PFSK-1 (cell line): ENCODE results near the gene NMUR2.

Experiments used
- FOXP2 ChIP-seq: optimal IDR thresholded peaks from 2 replicates; pipeline ENCODE3; 2011; ENCODE audit warnings: borderline replicate concordance, control low read depth, inconsistent platforms; ENCODE audit not compliant: insufficient read depth; ENCODE audit errors: extremely low read length, extremely low read depth
- POLR2AphosphoS5 ChIP-seq: IDR thresholded peaks from 2 replicates; pipeline ENCODE4 v1.6.1; 2012; ENCODE audit warnings: low read depth, mild to moderate bottlenecking, control low read depth, low read length, moderate library complexity
- SIN3A ChIP-seq: IDR thresholded peaks from 2 replicates; pipeline ENCODE4 v1.6.1; 2012; ENCODE audit warnings: mild to moderate bottlenecking, low read length, moderate library complexity, borderline replicate concordance; ENCODE audit not compliant: insufficient read depth
- TAF1 ChIP-seq: IDR thresholded peaks from 2 replicates; pipeline ENCODE4 v1.6.1; 2012; ENCODE audit warnings: low read length, control low read depth, borderline replicate concordance; ENCODE audit not compliant: insufficient read depth
- TF ChIP-seq, protein P1 (sequence below), 2 experiments: IDR thresholded peaks; 2 replicates each; pipeline versions ENCODE4 v1.6.1 to v1.8.0; 2011 to 2012; ENCODE audit warnings: low read depth in 2 of 2, low read length in 2 of 2, control low read depth in 1 of 2, inconsistent platforms in 1 of 2, mild to moderate bottlenecking in 1 of 2, moderate library complexity in 1 of 2; ENCODE audit not compliant: insufficient read depth in 1 of 2

The NMUR2 gene

DNA sequence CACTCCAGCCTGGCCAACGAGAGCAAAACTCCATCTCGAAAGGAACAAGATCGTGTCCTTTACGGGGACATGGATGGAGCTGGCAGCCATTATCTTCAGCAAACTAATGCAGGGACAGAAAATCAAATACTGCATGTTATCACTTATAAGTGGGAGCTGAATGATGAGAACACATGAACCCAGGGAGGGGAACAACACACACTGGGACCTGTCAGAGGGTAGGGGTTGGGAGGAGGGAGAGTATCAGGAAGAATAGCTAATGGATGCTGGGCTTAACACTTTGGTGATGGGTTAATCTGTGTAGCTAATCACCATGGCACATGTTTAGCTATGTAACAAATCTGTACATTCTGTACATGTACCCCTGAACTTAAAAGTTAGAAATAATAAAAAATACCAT lies 40.9 kb downstream of the NMUR2 start:
- TF ChIP-seq SIN3A, result no peak

DNA sequence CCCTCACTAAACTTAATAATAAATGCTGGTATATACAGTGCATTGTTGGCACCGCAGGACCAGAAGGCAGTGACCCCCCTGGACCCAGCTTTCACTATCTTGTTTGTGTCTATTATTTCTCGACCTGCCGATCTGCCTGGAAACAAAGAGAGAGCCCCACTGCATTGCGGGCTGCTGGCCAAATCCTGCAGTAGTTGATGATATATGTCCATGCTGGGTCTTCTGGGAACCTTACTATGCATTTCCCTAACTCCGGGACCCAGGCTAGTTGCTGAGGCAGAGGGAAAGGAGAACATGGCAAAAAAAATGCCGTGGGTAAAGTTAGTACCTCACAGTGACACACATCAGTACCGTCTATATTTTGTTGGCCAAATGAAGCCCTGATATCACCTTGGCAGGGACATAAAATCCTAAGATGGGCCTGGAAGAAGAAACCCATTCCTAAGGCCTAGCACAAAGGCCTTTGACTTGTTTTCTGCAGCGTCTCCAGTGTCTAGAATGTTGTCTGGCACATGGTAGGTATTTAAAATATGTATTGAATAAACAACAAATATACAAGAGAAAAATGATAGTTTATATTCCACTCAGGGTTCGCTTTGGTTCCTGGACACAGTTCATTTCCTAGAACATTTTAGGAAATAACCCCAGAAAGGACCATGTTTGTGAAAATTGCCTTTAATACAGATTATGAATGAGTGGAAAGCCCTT lies 46.1 kb downstream of the NMUR2 start:
- TF ChIP-seq SIN3A (no peak), FOXP2 (no peak), POLR2AphosphoS5 (no peak), TAF1 (no peak)
- TF ChIP-seq, protein P1, sequence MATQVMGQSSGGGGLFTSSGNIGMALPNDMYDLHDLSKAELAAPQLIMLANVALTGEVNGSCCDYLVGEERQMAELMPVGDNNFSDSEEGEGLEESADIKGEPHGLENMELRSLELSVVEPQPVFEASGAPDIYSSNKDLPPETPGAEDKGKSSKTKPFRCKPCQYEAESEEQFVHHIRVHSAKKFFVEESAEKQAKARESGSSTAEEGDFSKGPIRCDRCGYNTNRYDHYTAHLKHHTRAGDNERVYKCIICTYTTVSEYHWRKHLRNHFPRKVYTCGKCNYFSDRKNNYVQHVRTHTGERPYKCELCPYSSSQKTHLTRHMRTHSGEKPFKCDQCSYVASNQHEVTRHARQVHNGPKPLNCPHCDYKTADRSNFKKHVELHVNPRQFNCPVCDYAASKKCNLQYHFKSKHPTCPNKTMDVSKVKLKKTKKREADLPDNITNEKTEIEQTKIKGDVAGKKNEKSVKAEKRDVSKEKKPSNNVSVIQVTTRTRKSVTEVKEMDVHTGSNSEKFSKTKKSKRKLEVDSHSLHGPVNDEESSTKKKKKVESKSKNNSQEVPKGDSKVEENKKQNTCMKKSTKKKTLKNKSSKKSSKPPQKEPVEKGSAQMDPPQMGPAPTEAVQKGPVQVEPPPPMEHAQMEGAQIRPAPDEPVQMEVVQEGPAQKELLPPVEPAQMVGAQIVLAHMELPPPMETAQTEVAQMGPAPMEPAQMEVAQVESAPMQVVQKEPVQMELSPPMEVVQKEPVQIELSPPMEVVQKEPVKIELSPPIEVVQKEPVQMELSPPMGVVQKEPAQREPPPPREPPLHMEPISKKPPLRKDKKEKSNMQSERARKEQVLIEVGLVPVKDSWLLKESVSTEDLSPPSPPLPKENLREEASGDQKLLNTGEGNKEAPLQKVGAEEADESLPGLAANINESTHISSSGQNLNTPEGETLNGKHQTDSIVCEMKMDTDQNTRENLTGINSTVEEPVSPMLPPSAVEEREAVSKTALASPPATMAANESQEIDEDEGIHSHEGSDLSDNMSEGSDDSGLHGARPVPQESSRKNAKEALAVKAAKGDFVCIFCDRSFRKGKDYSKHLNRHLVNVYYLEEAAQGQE (IDR thresholded peaks at IDR 0.05; ENCODE audit: insufficient read depth in 1 of 2, low read depth in 2 of 2, low read length in 2 of 2), result no peak

DNA sequence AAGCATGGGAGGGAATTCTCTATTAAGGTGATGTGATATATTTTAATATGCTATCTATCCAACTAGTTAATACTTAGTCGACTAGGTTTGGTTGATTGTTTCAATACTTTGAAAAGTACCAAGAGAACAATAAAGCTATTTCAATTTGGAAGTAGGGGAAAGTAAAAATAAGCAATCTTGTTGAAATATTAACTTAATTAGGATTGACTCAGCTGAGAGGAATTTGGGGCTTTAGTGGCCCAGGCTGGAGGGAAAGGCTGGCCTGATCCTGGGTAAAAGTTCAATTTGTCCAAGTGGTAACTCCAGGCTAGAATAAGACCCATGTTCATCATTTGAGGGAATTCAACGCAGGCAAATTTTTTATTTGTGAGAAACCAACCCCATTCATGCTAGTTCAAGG lies 48.6 kb downstream of the NMUR2 start:
- TF ChIP-seq, protein P1 (IDR thresholded peaks at IDR 0.05; ENCODE audit: insufficient read depth in 1 of 2, low read depth in 2 of 2, low read length in 2 of 2), result no peak
- TF ChIP-seq TAF1, result no peak
- no peak for TF ChIP-seq POLR2AphosphoS5
- TF ChIP-seq FOXP2, result no peak
- no peak for TF ChIP-seq SIN3A

DNA sequence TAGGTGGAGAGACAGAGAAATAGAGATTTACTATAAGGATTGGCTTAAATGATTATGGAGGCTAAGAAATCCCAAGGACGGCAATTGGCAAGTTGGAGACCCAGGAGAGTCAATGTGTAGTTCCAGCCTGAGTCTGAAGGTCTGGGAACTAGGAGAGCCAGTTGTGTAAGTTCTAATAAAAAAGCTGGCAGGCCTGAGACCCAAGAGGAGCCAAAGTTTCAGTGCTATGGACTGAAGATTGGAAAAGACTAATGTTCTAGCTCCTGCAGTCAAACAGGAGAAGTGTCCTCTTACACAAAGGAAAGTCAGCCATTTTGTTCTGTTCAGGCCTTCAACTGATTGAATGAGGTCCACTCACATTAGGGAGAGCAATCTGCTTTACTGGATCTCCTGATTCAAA lies 50.0 kb downstream of the NMUR2 start:
- TF ChIP-seq, protein P1 (IDR thresholded peaks at IDR 0.05; ENCODE audit: insufficient read depth in 1 of 2, low read depth in 2 of 2, low read length in 2 of 2), result no peak
- TF ChIP-seq POLR2AphosphoS5 (no peak), TAF1 (no peak), SIN3A (no peak), FOXP2 (no peak)

DNA sequence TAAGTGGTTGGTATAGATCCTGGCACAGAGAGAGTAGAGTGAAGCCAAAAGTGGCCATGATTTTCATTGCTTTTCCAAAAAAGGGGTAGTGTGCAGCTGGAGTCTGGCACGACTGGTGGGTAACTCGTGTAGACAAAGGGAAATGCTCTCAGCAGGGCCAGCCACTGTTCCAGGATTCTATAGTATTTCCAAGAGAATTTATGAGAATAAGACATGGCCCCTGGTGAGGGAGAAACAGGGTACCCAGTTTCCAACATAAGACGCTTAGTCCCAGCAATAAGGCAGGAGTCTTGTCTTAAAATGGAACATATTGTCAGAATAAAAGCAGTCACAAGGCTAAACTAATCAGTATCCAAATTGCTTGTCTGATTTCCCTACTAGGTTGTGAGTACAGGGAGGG lies 52.1 kb downstream of the NMUR2 start:
- TF ChIP-seq TAF1, result no peak
- TF ChIP-seq FOXP2, result no peak
- TF ChIP-seq, protein P1 (IDR thresholded peaks at IDR 0.05; ENCODE audit: insufficient read depth in 1 of 2, low read depth in 2 of 2, low read length in 2 of 2), result no peak
- TF ChIP-seq POLR2AphosphoS5, result no peak
- TF ChIP-seq SIN3A, result no peak
